ENCODE results near the gene VTI1A. TPM values are rescaled to one million over a fixed set of nuclear protein-coding genes. Genes with fewer than 3 reads are reported as not detected.
"Not testable (repeated sequence)": the region's sequence is repeated elsewhere in the genome, so short reads cannot be mapped to it uniquely, and the experiment has no call there.

VTI1A gene
- total RNA-seq = 10 to 100 TPM; 11.2 to 26.2 (median 12.3) TPM
- long read RNA-seq, partial matches to known transcripts = 1 of 4 reads
- long read RNA-seq, other reads (novel, unspliced or antisense) = 3 of 4 reads

GRCh38 chr10:112446855-112447619 lies at the start of gene VTI1A, which contains the start of gene ZDHHC6:
TSS of gene VTI1A (plus strand) at chr10:112447215. CDS start at chr10:112447374, 159 bp downstream.
TSS of gene ZDHHC6 (minus strand) at chr10:112446914. CDS start at chr10:112445436, 1,478 bp downstream.
- under 1% methylated on average over 53 of the region's 59 CpGs for WGBS (ENCODE audit: insufficient coverage, low coverage, low lambda C conversion rate, missing lambda C conversion rate)
- H3K9me3 ChIP-seq = no peaks in the 10 kb centered on the region
- H3K4me1 ChIP-seq = peaks cover 0 to 21% (median 9%) of the 10 kb centered on the region in 4 donors
- H3K4me3 ChIP-seq = peak within 1 kb of the TSS; percentile 83 to 88 (median 87)
- ATAC-seq = peak; percentile 98 to 99 (median 98)
- TF ChIP-seq POLR2A (IDR thresholded peaks at IDR 0.05) (peak; percentile 59), CTCF (IDR thresholded peaks at IDR 0.05) (peak; percentile 4 to 27 (median 18))
- no peaks in the 10 kb centered on the region for H3K27me3 ChIP-seq
- intact Hi-C loops (cut with DNase I) = no loop called here
- peaks cover 0 to 20% (median 3%) of the 10 kb centered on the region in 4 donors for H3K36me3 ChIP-seq
- peak within 1 kb of the TSS; percentile 81 to 85 (median 83) for H3K27ac ChIP-seq
- DNase-seq = peak; percentile 85 to 90 (median 88)

- H3K9me3 ChIP-seq = no peaks in the 10 kb centered on the region
- ATAC-seq = no peak
- H3K4me1 ChIP-seq = peaks cover 0 to 39% (median 18%) of the 10 kb centered on the region in 4 donors
- H3K27me3 ChIP-seq = no peaks in the 10 kb centered on the region
- WGBS (ENCODE audit: insufficient coverage, low coverage, low lambda C conversion rate, missing lambda C conversion rate) = 93% methylated on average over 2 of the region's 2 CpGs
- DNase-seq = no peak
- intact Hi-C loops (cut with DNase I) = no loop called here
- H3K4me3 ChIP-seq = no peak overlapping the region
- H3K36me3 ChIP-seq = peaks cover 0 to 29% (median 17%) of the 10 kb centered on the region in 4 donors
- H3K27ac ChIP-seq = no peak overlapping the region
- TF ChIP-seq POLR2A (IDR thresholded peaks at IDR 0.05) = no peak
- no peak for TF ChIP-seq CTCF (IDR thresholded peaks at IDR 0.05)
Measured at GRCh38 chr10:112397592-112397991, 49.4 kb upstream of the VTI1A start.

GRCh38 chr10:112402917-112403316 lies 44.1 kb upstream of the VTI1A start:
- DNase-seq (no peak), ATAC-seq (peak in 2 of 4 donors; percentile 42 to 60)
- 67% methylated on average over 2 of the region's 2 CpGs for WGBS (ENCODE audit: insufficient coverage, low coverage, low lambda C conversion rate, missing lambda C conversion rate)
- no peaks in the 10 kb centered on the region for H3K27me3 ChIP-seq
- no peak for TF ChIP-seq POLR2A (IDR thresholded peaks at IDR 0.05)
- TF ChIP-seq CTCF (IDR thresholded peaks at IDR 0.05) = no peak
- intact Hi-C loops (cut with DNase I) = no loop called here
- H3K36me3 ChIP-seq = peaks cover 0 to 48% (median 27%) of the 10 kb centered on the region in 4 donors
- H3K4me3 ChIP-seq = no peak overlapping the region
- no peak overlapping the region for H3K27ac ChIP-seq
- peaks cover 0 to 9% (median 4%) of the 10 kb centered on the region in 4 donors for H3K4me1 ChIP-seq
- H3K9me3 ChIP-seq = no peaks in the 10 kb centered on the region

GRCh38 chr10:112404617-112405016 lies 42.4 kb upstream of the VTI1A start:
- WGBS (ENCODE audit: insufficient coverage, low coverage, low lambda C conversion rate, missing lambda C conversion rate) = 77% methylated on average over 3 of the region's 3 CpGs
- Histone ChIP-seq H3K4me3 (no peak overlapping the region), H3K4me1 (peaks cover 0 to 9% (median 4%) of the 10 kb centered on the region in 4 donors), H3K27ac (no peak overlapping the region), H3K27me3 (no peaks in the 10 kb centered on the region), H3K9me3 (no peaks in the 10 kb centered on the region), H3K36me3 (peaks cover 0 to 55% (median 28%) of the 10 kb centered on the region in 4 donors)
- intact Hi-C loops (cut with DNase I) = no loop called here
- DNase-seq (no peak), ATAC-seq (no peak)
- TF ChIP-seq POLR2A (IDR thresholded peaks at IDR 0.05) = no peak
- no peak for TF ChIP-seq CTCF (IDR thresholded peaks at IDR 0.05)

GRCh38 chr10:112406806-112407205 lies 40.2 kb upstream of the VTI1A start:
- ATAC-seq; H3K4me1 ChIP-seq; H3K27me3 ChIP-seq; H3K9me3 ChIP-seq; intact Hi-C loops (cut with DNase I); H3K27ac ChIP-seq; DNase-seq; H3K4me3 ChIP-seq: not testable (repeated sequence)
- H3K36me3 ChIP-seq = peaks cover 0 to 71% (median 32%) of the 10 kb centered on the region in 4 donors
- WGBS (ENCODE audit: insufficient coverage, low coverage, low lambda C conversion rate, missing lambda C conversion rate) = 79% methylated on average over 2 of the region's 2 CpGs
